LNCAP (cell line): Measurements from ENCODE around the gene DNAJC18.

Source experiments
- CTCF ChIP-seq: fragments of 450-650 bp; IDR thresholded peaks from 2 replicates; pipeline ENCODE4 v1.5.1; 2017; ENCODE audit warnings: mild to moderate bottlenecking

The DNAJC18 gene

GRCh38 chr5:139407517-139407916 lies 31.8 kb downstream of the DNAJC18 start:
- TF ChIP-seq CTCF, result no peak

- TF ChIP-seq CTCF, result no peak
Observed at GRCh38 chr5:139406963-139407362, 32.4 kb downstream of the DNAJC18 start.

- no peak for TF ChIP-seq CTCF
Observed at GRCh38 chr5:139404484-139404840, 34.9 kb downstream of the DNAJC18 start.

DNA sequence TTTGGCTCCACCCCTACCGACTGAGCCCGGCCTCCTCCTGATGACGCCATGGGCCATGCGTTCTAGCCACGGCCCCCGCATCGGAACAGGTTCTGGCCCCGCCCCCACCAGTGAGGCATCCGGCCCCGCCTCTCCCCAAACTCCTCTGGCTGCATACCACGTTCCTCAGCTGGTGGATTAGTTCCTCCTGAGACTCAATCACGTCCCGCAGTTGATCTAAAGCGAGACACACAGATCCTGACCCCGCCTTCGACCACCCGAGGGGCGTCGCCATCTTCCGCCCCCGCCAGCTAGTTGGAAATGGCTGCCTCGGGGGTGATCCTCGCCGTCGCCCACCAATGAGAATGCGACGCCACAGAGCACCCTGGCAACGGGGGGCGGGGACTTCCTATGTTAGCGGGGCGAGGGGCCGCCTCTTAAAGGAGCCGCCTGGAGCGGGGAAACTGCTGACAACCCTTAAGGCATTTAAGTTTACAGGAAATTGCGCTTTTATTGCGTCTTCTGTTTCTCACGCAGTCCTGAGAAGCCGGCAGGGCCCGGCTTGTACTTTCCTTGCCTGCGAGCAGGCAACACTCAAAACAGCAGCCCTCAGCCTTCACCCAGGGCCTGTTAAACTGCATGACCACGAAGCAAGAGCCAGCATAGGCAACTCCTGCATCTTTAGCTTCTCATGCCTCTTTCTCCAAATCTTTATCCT lies 35.4 kb downstream of the DNAJC18 start, which contains the start of gene SPATA24:
TSS of gene SPATA24 (minus strand) at position 303 of the 697 bp plus-strand sequence. CDS start at position 274, 29 bp downstream.
- no peak for TF ChIP-seq CTCF

- TF ChIP-seq CTCF, result no peak
Observed at GRCh38 chr5:139403418-139403786, 35.9 kb downstream of the DNAJC18 start.

GRCh38 chr5:139402561-139403158 lies 36.7 kb downstream of the DNAJC18 start:
- peak; percentile 53 for TF ChIP-seq CTCF

GRCh38 chr5:139401546-139401945 lies 37.8 kb downstream of the DNAJC18 start:
- no peak for TF ChIP-seq CTCF
